Liver (tissue), 9 donors: ENCODE results near the gene TBC1D5. TPM values are rescaled to one million over a fixed set of nuclear protein-coding genes. Genes with fewer than 3 reads are reported as not detected.

Experiments used
- DNase-seq: peaks from one replicate; pipeline ENCODE4 v3.0.0-alpha.2; 2017; ENCODE audit warnings: low spot score
- H3K27ac ChIP-seq, 2 donors: one replicate each; pipeline ENCODE4 v1.7.0; 2013; ENCODE audit warnings: inconsistent platforms in 2 of 2, low read length in 2 of 2, control low read depth in 1 of 2, low read depth in 1 of 2, mild to moderate bottlenecking in 1 of 2
- H3K27me3 ChIP-seq, 4 donors: one replicate each; pipeline versions ENCODE4 v1.6.1 to v1.7.0; 2013; ENCODE audit warnings: low read length in 3 of 4, inconsistent platforms in 1 of 4, mild to moderate bottlenecking in 1 of 4, moderate library complexity in 1 of 4; ENCODE audit not compliant: control insufficient read depth in 4 of 4, insufficient read depth in 4 of 4
- H3K36me3 ChIP-seq, 4 donors: one replicate each; pipeline versions ENCODE4 v1.6.1 to v1.7.0; 2013; ENCODE audit warnings: low read length in 3 of 4, mild to moderate bottlenecking in 3 of 4, low read depth in 1 of 4, moderate library complexity in 1 of 4; ENCODE audit not compliant: control insufficient read depth in 4 of 4, insufficient read depth in 3 of 4
- H3K4me1 ChIP-seq, 4 donors: one replicate each; pipeline versions ENCODE4 v1.6.1 to v1.7.0; 2013; ENCODE audit warnings: low read length in 3 of 4, mild to moderate bottlenecking in 3 of 4, moderate library complexity in 1 of 4; ENCODE audit not compliant: control insufficient read depth in 4 of 4, insufficient read depth in 4 of 4
- H3K4me3 ChIP-seq, 3 donors: one replicate each; pipeline versions ENCODE4 v1.6.1 to v1.7.0; 2013; ENCODE audit warnings: low read length in 3 of 3, control low read depth in 1 of 3, low read depth in 1 of 3, mild to moderate bottlenecking in 1 of 3
- H3K9ac ChIP-seq, 2 donors: one replicate each; pipeline ENCODE4 v1.7.0; 2013; ENCODE audit warnings: low read length in 2 of 2, mild to moderate bottlenecking in 2 of 2, moderate library complexity in 2 of 2, control low read depth in 1 of 2, low read depth in 1 of 2
- H3K9me3 ChIP-seq, 4 donors: one replicate each; pipeline versions ENCODE4 v1.6.1 to v1.7.0; 2013; ENCODE audit warnings: low read length in 3 of 4; ENCODE audit not compliant: control insufficient read depth in 4 of 4
- EGR1 ChIP-seq, 2 donors: IDR thresholded peaks; 2 replicates each; pipeline ENCODE4 v1.6.1; 2016 to 2018; ENCODE audit warnings: antibody characterized with exemption in 2 of 2, low read depth in 2 of 2
- FOXA1 ChIP-seq: IDR thresholded peaks from 2 replicates; pipeline ENCODE4 v1.6.1; 2016; ENCODE audit warnings: antibody characterized with exemption
- FOXA2 ChIP-seq: IDR thresholded peaks from 2 replicates; pipeline ENCODE4 v1.6.1; 2016; ENCODE audit warnings: antibody characterized with exemption
- GABPA ChIP-seq, 2 donors: IDR thresholded peaks in 1 of 2; conservative IDR thresholded peaks in 1 of 2; 2 replicates each; pipeline ENCODE4 v1.6.1; 2016; ENCODE audit warnings: antibody characterized with exemption in 2 of 2, mild to moderate bottlenecking in 1 of 2, moderate library complexity in 1 of 2
- HNF4A ChIP-seq, 2 donors: conservative IDR thresholded peaks; 2 replicates each; pipeline ENCODE4 v1.6.1; 2016; ENCODE audit warnings: antibody characterized with exemption in 2 of 2, mild to moderate bottlenecking in 2 of 2
- HNF4G ChIP-seq: IDR thresholded peaks from 2 replicates; pipeline ENCODE4 v1.6.1; 2016; ENCODE audit warnings: antibody characterized with exemption
- JUND ChIP-seq, 2 donors: IDR thresholded peaks; 2 replicates each; pipeline ENCODE4 v1.6.1; 2016; ENCODE audit warnings: antibody characterized with exemption in 2 of 2
- NR2F2 ChIP-seq: IDR thresholded peaks from 2 replicates; pipeline ENCODE4 v1.6.1; 2016; ENCODE audit warnings: antibody characterized with exemption
- RAD21 ChIP-seq, 2 donors: IDR thresholded peaks; 2 replicates each; pipeline ENCODE4 v1.6.1; 2016; ENCODE audit warnings: antibody characterized with exemption in 2 of 2, mild to moderate bottlenecking in 2 of 2
- RXRA ChIP-seq, 2 donors: IDR thresholded peaks; 2 replicates each; pipeline ENCODE4 v1.6.1; 2017 to 2018; ENCODE audit warnings: antibody characterized with exemption in 2 of 2, mild to moderate bottlenecking in 1 of 2
- SP1 ChIP-seq: IDR thresholded peaks from 2 replicates; pipeline ENCODE4 v1.6.1; 2018; ENCODE audit warnings: antibody characterized with exemption, mild to moderate bottlenecking
- TAF1 ChIP-seq: conservative IDR thresholded peaks from 2 replicates; pipeline ENCODE4 v1.6.1; 2016; ENCODE audit warnings: antibody characterized with exemption, mild to moderate bottlenecking
- WGBS: extraction: QIAGEN DNeasy Blood & Tissue Kit; methylation state at CpG from one replicate; pipeline ENCODE4 v1.1.7; 2013; 5-methylcytosine and 5-hydroxymethylcytosine counted together
- polyA plus RNA-seq, 2 donors: library from polyadenylated mRNA; stranded (reverse) in 1 of 2; unstranded in 1 of 2; fragments of 200-250 nt in 1 of 2; fragments of >200 nt in 1 of 2; fragmentation: Nextera tagmentation in 1 of 2; extraction: Ambion mirVana in 1 of 2; gene quantifications; one replicate each; pipeline versions ENCODE4 v1.2.1 to v1.2.3, GENCODE V29; 2013 to 2015
- total RNA-seq, 2 donors: library from RNA; depleted of rRNA; stranded (reverse); fragments of >200 nt; gene quantifications; one replicate each; pipeline ENCODE4 v1.2.3, GENCODE V29; 2014
- TF ChIP-seq, protein P1 (sequence below): fragments of 150-350 bp; IDR thresholded peaks from 2 replicates; pipeline ENCODE4 v1.5.1; 2017; ENCODE audit warnings: improper control_type of control experiment, low read depth, low read length; ENCODE audit not compliant: missing input control
- TF ChIP-seq, protein P2 (sequence below): IDR thresholded peaks from 2 replicates; pipeline ENCODE4 v1.6.1; 2016; ENCODE audit warnings: antibody characterized with exemption
- TF ChIP-seq, protein P3 (sequence below): IDR thresholded peaks from 2 replicates; pipeline ENCODE4 v1.6.1; 2016; ENCODE audit warnings: antibody characterized with exemption, mild to moderate bottlenecking
- TF ChIP-seq, protein P4 (sequence below): IDR thresholded peaks from 2 replicates; pipeline ENCODE4 v1.6.1; 2016; ENCODE audit warnings: antibody characterized with exemption
- TF ChIP-seq, protein P5 (sequence below): IDR thresholded peaks from 2 replicates; pipeline ENCODE4 v1.6.1; 2016; ENCODE audit warnings: antibody characterized with exemption
- donor health status: healthy.
- donor health status: healthy.
- donor health status: healthy.
- donor health status: healthy.
- donor health status: healthy.

TBC1D5 gene
- total and polyA plus RNA-seq, 4 donors = 9.1 to 45.6 (median 25.6) TPM

GRCh38 chr3:17195856-17196604 lies 546.4 kb downstream of the TBC1D5 start:
- no peak overlapping the region for H3K4me3 ChIP-seq
- H3K4me1 ChIP-seq = peaks cover 0 to 15% (median 4%) of the 10 kb centered on the region in 4 donors
- DNase-seq = no peak
- no peak overlapping the region for H3K9ac ChIP-seq
- H3K27me3 ChIP-seq = no peaks in the 10 kb centered on the region
- no peaks in the 10 kb centered on the region for H3K9me3 ChIP-seq
- TF ChIP-seq FOXA2 (no peak), GABPA (IDR thresholded peaks at IDR 0.05 in 1 of 2, conservative IDR thresholded peaks at IDR 0.05 in 1 of 2) (no peak), RAD21 (IDR thresholded peaks at IDR 0.05) (peak in 1 of 2 donors; percentile 42)
- TF ChIP-seq, protein P1, sequence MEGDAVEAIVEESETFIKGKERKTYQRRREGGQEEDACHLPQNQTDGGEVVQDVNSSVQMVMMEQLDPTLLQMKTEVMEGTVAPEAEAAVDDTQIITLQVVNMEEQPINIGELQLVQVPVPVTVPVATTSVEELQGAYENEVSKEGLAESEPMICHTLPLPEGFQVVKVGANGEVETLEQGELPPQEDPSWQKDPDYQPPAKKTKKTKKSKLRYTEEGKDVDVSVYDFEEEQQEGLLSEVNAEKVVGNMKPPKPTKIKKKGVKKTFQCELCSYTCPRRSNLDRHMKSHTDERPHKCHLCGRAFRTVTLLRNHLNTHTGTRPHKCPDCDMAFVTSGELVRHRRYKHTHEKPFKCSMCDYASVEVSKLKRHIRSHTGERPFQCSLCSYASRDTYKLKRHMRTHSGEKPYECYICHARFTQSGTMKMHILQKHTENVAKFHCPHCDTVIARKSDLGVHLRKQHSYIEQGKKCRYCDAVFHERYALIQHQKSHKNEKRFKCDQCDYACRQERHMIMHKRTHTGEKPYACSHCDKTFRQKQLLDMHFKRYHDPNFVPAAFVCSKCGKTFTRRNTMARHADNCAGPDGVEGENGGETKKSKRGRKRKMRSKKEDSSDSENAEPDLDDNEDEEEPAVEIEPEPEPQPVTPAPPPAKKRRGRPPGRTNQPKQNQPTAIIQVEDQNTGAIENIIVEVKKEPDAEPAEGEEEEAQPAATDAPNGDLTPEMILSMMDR = no peak
- no peaks in the 10 kb centered on the region for H3K36me3 ChIP-seq
- H3K27ac ChIP-seq = no peak overlapping the region
- 58% methylated on average over 5 of the region's 5 CpGs for WGBS

DNA sequence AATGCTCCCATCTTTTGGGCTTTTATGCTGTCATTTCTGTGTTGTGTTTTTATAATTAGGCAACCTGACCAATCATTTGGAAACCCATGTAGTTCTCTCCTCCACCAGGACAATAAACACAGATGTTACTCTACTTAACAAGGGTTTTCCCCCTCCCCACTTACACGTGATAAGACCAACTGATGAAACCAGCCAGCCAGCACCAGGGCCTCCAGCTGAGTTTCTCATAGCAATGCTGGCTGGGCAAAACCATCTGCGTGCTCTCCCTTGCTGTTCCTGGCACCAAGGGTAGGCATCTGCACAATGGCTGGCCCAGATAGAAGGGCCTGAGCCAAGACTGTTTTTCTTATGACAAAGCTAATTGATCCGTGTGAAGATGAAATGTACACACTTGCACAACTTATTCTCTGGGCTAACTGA lies 547.2 kb downstream of the TBC1D5 start:
- H3K9ac ChIP-seq = no peak overlapping the region
- DNase-seq = no peak
- H3K4me1 ChIP-seq = peaks cover 0 to 15% (median 4%) of the 10 kb centered on the region in 4 donors
- 27% methylated on average over 3 of the region's 3 CpGs for WGBS
- no peaks in the 10 kb centered on the region for H3K27me3 ChIP-seq
- TF ChIP-seq, protein P1 = no peak
- no peak for TF ChIP-seq RAD21 (IDR thresholded peaks at IDR 0.05)
- TF ChIP-seq TAF1 = no peak
- no peak for TF ChIP-seq FOXA1
- TF ChIP-seq FOXA2 = peak; percentile 8
- H3K27ac ChIP-seq = no peak overlapping the region
- H3K36me3 ChIP-seq = peaks cover 0 to 2% (median 0%) of the 10 kb centered on the region in 4 donors
- H3K9me3 ChIP-seq = no peaks in the 10 kb centered on the region
- no peak overlapping the region for H3K4me3 ChIP-seq

GRCh38 chr3:17194116-17194515 lies 548.3 kb downstream of the TBC1D5 start:
- 97% methylated on average over 5 of the region's 5 CpGs for WGBS
- DNase-seq = no peak
- peaks cover 0 to 15% (median 4%) of the 10 kb centered on the region in 4 donors for H3K4me1 ChIP-seq
- no peak for TF ChIP-seq EGR1 (IDR thresholded peaks at IDR 0.05; ENCODE audit: low read depth in 2 of 2)
- TF ChIP-seq, protein P2, sequence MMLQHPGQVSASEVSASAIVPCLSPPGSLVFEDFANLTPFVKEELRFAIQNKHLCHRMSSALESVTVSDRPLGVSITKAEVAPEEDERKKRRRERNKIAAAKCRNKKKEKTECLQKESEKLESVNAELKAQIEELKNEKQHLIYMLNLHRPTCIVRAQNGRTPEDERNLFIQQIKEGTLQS = no peak
- TF ChIP-seq, protein P3, sequence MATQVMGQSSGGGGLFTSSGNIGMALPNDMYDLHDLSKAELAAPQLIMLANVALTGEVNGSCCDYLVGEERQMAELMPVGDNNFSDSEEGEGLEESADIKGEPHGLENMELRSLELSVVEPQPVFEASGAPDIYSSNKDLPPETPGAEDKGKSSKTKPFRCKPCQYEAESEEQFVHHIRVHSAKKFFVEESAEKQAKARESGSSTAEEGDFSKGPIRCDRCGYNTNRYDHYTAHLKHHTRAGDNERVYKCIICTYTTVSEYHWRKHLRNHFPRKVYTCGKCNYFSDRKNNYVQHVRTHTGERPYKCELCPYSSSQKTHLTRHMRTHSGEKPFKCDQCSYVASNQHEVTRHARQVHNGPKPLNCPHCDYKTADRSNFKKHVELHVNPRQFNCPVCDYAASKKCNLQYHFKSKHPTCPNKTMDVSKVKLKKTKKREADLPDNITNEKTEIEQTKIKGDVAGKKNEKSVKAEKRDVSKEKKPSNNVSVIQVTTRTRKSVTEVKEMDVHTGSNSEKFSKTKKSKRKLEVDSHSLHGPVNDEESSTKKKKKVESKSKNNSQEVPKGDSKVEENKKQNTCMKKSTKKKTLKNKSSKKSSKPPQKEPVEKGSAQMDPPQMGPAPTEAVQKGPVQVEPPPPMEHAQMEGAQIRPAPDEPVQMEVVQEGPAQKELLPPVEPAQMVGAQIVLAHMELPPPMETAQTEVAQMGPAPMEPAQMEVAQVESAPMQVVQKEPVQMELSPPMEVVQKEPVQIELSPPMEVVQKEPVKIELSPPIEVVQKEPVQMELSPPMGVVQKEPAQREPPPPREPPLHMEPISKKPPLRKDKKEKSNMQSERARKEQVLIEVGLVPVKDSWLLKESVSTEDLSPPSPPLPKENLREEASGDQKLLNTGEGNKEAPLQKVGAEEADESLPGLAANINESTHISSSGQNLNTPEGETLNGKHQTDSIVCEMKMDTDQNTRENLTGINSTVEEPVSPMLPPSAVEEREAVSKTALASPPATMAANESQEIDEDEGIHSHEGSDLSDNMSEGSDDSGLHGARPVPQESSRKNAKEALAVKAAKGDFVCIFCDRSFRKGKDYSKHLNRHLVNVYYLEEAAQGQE = no peak
- TF ChIP-seq JUND (IDR thresholded peaks at IDR 0.05) = no peak
- TF ChIP-seq, protein P4, sequence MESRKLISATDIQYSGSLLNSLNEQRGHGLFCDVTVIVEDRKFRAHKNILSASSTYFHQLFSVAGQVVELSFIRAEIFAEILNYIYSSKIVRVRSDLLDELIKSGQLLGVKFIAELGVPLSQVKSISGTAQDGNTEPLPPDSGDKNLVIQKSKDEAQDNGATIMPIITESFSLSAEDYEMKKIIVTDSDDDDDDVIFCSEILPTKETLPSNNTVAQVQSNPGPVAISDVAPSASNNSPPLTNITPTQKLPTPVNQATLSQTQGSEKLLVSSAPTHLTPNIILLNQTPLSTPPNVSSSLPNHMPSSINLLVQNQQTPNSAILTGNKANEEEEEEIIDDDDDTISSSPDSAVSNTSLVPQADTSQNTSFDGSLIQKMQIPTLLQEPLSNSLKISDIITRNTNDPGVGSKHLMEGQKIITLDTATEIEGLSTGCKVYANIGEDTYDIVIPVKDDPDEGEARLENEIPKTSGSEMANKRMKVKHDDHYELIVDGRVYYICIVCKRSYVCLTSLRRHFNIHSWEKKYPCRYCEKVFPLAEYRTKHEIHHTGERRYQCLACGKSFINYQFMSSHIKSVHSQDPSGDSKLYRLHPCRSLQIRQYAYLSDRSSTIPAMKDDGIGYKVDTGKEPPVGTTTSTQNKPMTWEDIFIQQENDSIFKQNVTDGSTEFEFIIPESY = no peak
- no peak for TF ChIP-seq FOXA2
- TF ChIP-seq HNF4G = no peak
- no peak for TF ChIP-seq NR2F2
- no peak for TF ChIP-seq RXRA (IDR thresholded peaks at IDR 0.05)
- no peak for TF ChIP-seq HNF4A (conservative IDR thresholded peaks at IDR 0.05)
- TF ChIP-seq, protein P5, sequence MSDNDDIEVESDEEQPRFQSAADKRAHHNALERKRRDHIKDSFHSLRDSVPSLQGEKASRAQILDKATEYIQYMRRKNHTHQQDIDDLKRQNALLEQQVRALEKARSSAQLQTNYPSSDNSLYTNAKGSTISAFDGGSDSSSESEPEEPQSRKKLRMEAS = no peak
- TF ChIP-seq GABPA (IDR thresholded peaks at IDR 0.05 in 1 of 2, conservative IDR thresholded peaks at IDR 0.05 in 1 of 2) = no peak
- TF ChIP-seq FOXA1 = no peak
- TF ChIP-seq SP1 = no peak

More at GRCh38 chr3:17194116-17194515, 548.3 kb downstream of the TBC1D5 start:
- Histone ChIP-seq H3K4me3 (no peak overlapping the region), H3K9me3 (no peaks in the 10 kb centered on the region), H3K27ac (no peak overlapping the region), H3K9ac (no peak overlapping the region), H3K27me3 (no peaks in the 10 kb centered on the region), H3K36me3 (peaks cover 0 to 2% (median 0%) of the 10 kb centered on the region in 4 donors)
